ENCODE data around the gene RANBP10. TPM values are rescaled to one million over a fixed set of nuclear protein-coding genes. Genes with fewer than 3 reads are reported as not detected.
A peak's percentile ranks its signal among the peaks of the same experiment; 100 is the strongest.

Gene RANBP10
- total and polyA plus RNA-seq, 2 of the 13 experiments (the other 11 are each of a cell fraction or from before 2014, with no cell fraction given), result 9.2 to 22.7 TPM

GRCh38 chr16:67804853-67805542, 1.4 kb downstream of the RANBP10 start (continued):
- TF ChIP-seq STAT6 (CRISPR knock-in tag; IDR thresholded peaks at IDR 0.05; ENCODE audit: borderline replicate concordance), result no peak
- TF ChIP-seq NFYC (CRISPR knock-in tag; IDR thresholded peaks at IDR 0.05), result no peak
- TF ChIP-seq ZNF446 (CRISPR knock-in tag; IDR thresholded peaks at IDR 0.05), result no peak
- peak; percentile 8; the same call in 1 of the 2 replicates for TF ChIP-seq ZNF580 (CRISPR knock-in tag; IDR thresholded peaks at IDR 0.05; ENCODE audit: borderline replicate concordance, low read depth)
- TF ChIP-seq NR1H2 (CRISPR knock-in tag; IDR thresholded peaks at IDR 0.05; ENCODE audit: borderline replicate concordance, low read depth), result no peak
- TF ChIP-seq ZFP62 (CRISPR knock-in tag; IDR thresholded peaks at IDR 0.05), result no peak
- peak; percentile 26; the same call in 1 of the 2 replicates for TF ChIP-seq ZKSCAN8 (CRISPR knock-in tag; IDR thresholded peaks at IDR 0.05; ENCODE audit: borderline replicate concordance)
- TF ChIP-seq ZNF136 (CRISPR knock-in tag; IDR thresholded peaks at IDR 0.05; ENCODE audit: low read depth), result no peak
- no peak for TF ChIP-seq TIGD3 (CRISPR knock-in tag; IDR thresholded peaks at IDR 0.05; ENCODE audit: borderline replicate concordance)
- TF ChIP-seq SRSF4 (IDR thresholded peaks at IDR 0.05; ENCODE audit: low read depth, low read length, poor library complexity, severe bottlenecking), result no peak
- no peak for TF ChIP-seq ZNF121 (CRISPR knock-in tag; IDR thresholded peaks at IDR 0.05)
- no peak for TF ChIP-seq ZNF468 (CRISPR knock-in tag; IDR thresholded peaks at IDR 0.05)
- no peak for TF ChIP-seq ZNF33B (CRISPR knock-in tag; IDR thresholded peaks at IDR 0.05)
- TF ChIP-seq ZNF629 (CRISPR knock-in tag; conservative IDR thresholded peaks at IDR 0.05), result no peak
- TF ChIP-seq IRX3 (CRISPR knock-in tag; IDR thresholded peaks at IDR 0.05; ENCODE audit: borderline replicate concordance, low read depth), result no peak
- TF ChIP-seq NR2F6 (IDR thresholded peaks at IDR 0.05), result no peak
- peak; percentile 45; the same call in 1 of the 2 replicates for TF ChIP-seq NR2F6 (CRISPR knock-in tag; IDR thresholded peaks at IDR 0.05)
- 0 out of 2 replicates have a peak, but pooled peaks have one; percentile 11 for TF ChIP-seq ISL2 (CRISPR knock-in tag; IDR thresholded peaks at IDR 0.05)
- no peak for TF ChIP-seq FOXA1 (IDR thresholded peaks at IDR 0.05)
- peak; percentile 71 for TF ChIP-seq FOXA1 (CRISPR knock-in tag; IDR thresholded peaks at IDR 0.05)
- no peak for TF ChIP-seq MATR3 (CRISPR knock-in tag; IDR thresholded peaks at IDR 0.05)
- 0 out of 2 replicates have a peak, but pooled peaks have one; percentile 15 for TF ChIP-seq DRAP1 (CRISPR knock-in tag; IDR thresholded peaks at IDR 0.05)
- no peak for TF ChIP-seq ZNF577 (CRISPR knock-in tag; IDR thresholded peaks at IDR 0.05; ENCODE audit: borderline replicate concordance, low read depth)
- no peak for TF ChIP-seq SMC3 (IDR thresholded peaks at IDR 0.05; ENCODE audit: low read length)
- TF ChIP-seq ZNF773 (CRISPR knock-in tag; IDR thresholded peaks at IDR 0.05; ENCODE audit: borderline replicate concordance), result no peak
- no peak; the same call in 1 of the 2 replicates for TF ChIP-seq ZNF224 (CRISPR knock-in tag; IDR thresholded peaks at IDR 0.05)
- TF ChIP-seq HDAC1 (CRISPR knock-in tag; IDR thresholded peaks at IDR 0.05), result peak; percentile 20; the same call in 1 of the 2 replicates

Measured in HepG2 (cell line).